HL-60 (cell line): ENCODE measurements around the gene BCL11B.

Source experiments
- REST ChIP-seq: IDR thresholded peaks from 2 replicates; pipeline ENCODE4 v1.6.1; 2012; ENCODE audit warnings: low read depth; ENCODE audit not compliant: insufficient replicate concordance
- TF ChIP-seq, protein P1 (sequence below): IDR thresholded peaks from one replicate; pipeline ENCODE4 v1.5.1; 2011; ENCODE audit warnings: low read length, control low read depth, inconsistent platforms; ENCODE audit not compliant: insufficient read depth

DNA sequence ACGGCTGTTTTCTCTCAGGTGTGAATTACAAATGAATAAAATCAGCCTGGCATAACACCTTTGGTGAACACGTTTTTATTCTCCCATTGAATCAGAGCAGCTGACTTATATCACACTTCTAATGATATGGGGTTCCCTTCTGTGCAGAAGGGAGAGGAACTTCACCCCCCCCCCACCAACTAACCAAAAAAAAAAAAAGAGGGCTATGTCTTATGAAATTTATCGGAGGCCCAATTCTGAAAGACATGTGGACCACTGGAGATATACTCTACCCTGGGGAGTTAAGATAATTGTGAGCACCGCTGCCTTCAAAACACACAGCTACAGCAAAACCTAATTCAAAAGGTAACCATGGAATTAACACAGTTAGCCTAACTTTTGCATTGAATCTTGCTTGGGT is 4.6 kb downstream of the BCL11B start:
- TF ChIP-seq, protein P1, sequence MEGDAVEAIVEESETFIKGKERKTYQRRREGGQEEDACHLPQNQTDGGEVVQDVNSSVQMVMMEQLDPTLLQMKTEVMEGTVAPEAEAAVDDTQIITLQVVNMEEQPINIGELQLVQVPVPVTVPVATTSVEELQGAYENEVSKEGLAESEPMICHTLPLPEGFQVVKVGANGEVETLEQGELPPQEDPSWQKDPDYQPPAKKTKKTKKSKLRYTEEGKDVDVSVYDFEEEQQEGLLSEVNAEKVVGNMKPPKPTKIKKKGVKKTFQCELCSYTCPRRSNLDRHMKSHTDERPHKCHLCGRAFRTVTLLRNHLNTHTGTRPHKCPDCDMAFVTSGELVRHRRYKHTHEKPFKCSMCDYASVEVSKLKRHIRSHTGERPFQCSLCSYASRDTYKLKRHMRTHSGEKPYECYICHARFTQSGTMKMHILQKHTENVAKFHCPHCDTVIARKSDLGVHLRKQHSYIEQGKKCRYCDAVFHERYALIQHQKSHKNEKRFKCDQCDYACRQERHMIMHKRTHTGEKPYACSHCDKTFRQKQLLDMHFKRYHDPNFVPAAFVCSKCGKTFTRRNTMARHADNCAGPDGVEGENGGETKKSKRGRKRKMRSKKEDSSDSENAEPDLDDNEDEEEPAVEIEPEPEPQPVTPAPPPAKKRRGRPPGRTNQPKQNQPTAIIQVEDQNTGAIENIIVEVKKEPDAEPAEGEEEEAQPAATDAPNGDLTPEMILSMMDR, result no peak
- no peak for TF ChIP-seq REST
